GM23338 (cell line): ENCODE results near the gene GPR37L1. TPM values are rescaled to one million over a fixed set of nuclear protein-coding genes. Genes with fewer than 3 reads are reported as not detected.
"Not testable (repeated sequence)": the region's sequence is repeated elsewhere in the genome, so short reads cannot be mapped to it uniquely, and the experiment has no call there.

Source experiments
- ATAC-seq: fragments of 200-7000 bp; cut with Tn5 transposase; 3 replicates; pipeline ENCODE4 v1.9.1; 2020
- DNase-seq: peaks from one replicate; pipeline ENCODE4 v3.0.0-alpha.2; 2015; ENCODE audit warnings: low spot score
- H2AFZ ChIP-seq: fragments of 200-600 bp; sonication (generic); 2 replicates; pipeline ENCODE4 v1.8.0; 2016; ENCODE audit warnings: antibody characterized with exemption, mild to moderate bottlenecking, moderate library complexity
- H3F3A ChIP-seq: fragments of 200-600 bp; sonication (generic); replicated peaks from 2 replicates; pipeline ENCODE4 v1.8.0; 2017; ENCODE audit warnings: antibody characterized with exemption, mixed run types, low read depth
- H3K27ac ChIP-seq: fragments of 200-600 bp; sonication (generic); 2 replicates; pipeline ENCODE4 v1.6.1; 2016; ENCODE audit warnings: low read depth
- H3K27me3 ChIP-seq: fragments of 200-600 bp; sonication (generic); 2 replicates; pipeline ENCODE4 v1.8.0; 2016; ENCODE audit warnings: mild to moderate bottlenecking, mixed run types, moderate library complexity; ENCODE audit not compliant: insufficient read depth
- H3K36me3 ChIP-seq: fragments of 200-600 bp; sonication (generic); 2 replicates; pipeline ENCODE4 v1.8.0; 2016; ENCODE audit warnings: mild to moderate bottlenecking; ENCODE audit not compliant: insufficient read depth
- H3K4me1 ChIP-seq: fragments of 200-600 bp; sonication (generic); 2 replicates; pipeline ENCODE4 v1.8.0; 2016; ENCODE audit warnings: mild to moderate bottlenecking, moderate library complexity; ENCODE audit not compliant: insufficient read depth
- H3K4me2 ChIP-seq: fragments of 200-600 bp; sonication (generic); 2 replicates; pipeline ENCODE4 v1.7.1; 2017; ENCODE audit warnings: mixed run types
- H3K4me3 ChIP-seq: fragments of 200-600 bp; sonication (generic); 2 replicates; pipeline ENCODE4 v1.6.1; 2016; ENCODE audit warnings: mixed run types
- H3K79me2 ChIP-seq: fragments of 200-600 bp; sonication (generic); replicated peaks from 2 replicates; pipeline ENCODE4 v1.8.0; 2017; ENCODE audit warnings: mild to moderate bottlenecking; ENCODE audit not compliant: insufficient read depth
- H3K9me2 ChIP-seq: fragments of 200-600 bp; sonication (generic); 2 replicates; pipeline ENCODE4 v1.8.0; 2017; ENCODE audit not compliant: insufficient read depth
- H4K20me1 ChIP-seq: fragments of 200-600 bp; sonication (generic); replicated peaks from 2 replicates; pipeline ENCODE4 v1.8.0; 2017; ENCODE audit warnings: mild to moderate bottlenecking; ENCODE audit not compliant: insufficient read depth
- H3K27ac Mint-ChIP-seq: 2 replicates; pipeline ENCODE4 v1.8.0; 2020; ENCODE audit warnings: inconsistent platforms, mild to moderate bottlenecking, moderate library complexity, mixed read lengths
- H3K27me3 Mint-ChIP-seq: 3 replicates; pipeline ENCODE4 v1.8.0; 2022; ENCODE audit warnings: low read depth, mild to moderate bottlenecking, moderate library complexity, mixed read lengths, inconsistent platforms; ENCODE audit not compliant: insufficient read depth, poor library complexity
- H3K36me3 Mint-ChIP-seq: 3 replicates; pipeline ENCODE4 v1.8.0; 2021; ENCODE audit warnings: low read depth, mild to moderate bottlenecking, inconsistent platforms, moderate library complexity, mixed read lengths
- H3K4me1 Mint-ChIP-seq: 3 replicates; pipeline ENCODE4 v1.8.0; 2020; ENCODE audit warnings: mild to moderate bottlenecking, inconsistent platforms, mixed read lengths
- H3K4me3 Mint-ChIP-seq: 3 replicates; pipeline ENCODE4 v1.8.0; 2021; ENCODE audit warnings: moderate library complexity, mild to moderate bottlenecking, inconsistent platforms, mixed read lengths
- H3K9me3 Mint-ChIP-seq: 3 replicates; pipeline ENCODE4 v1.8.0; 2020; ENCODE audit warnings: moderate library complexity, mild to moderate bottlenecking, inconsistent platforms, mixed read lengths
- CREB1 ChIP-seq: fragments of 250-450 bp; sonication (Bioruptor Pico); IDR thresholded peaks from 2 replicates; pipeline ENCODE4 v1.5.0; 2020; ENCODE audit warnings: low read depth, mild to moderate bottlenecking, moderate library complexity
- CTCF ChIP-seq, 2 experiments: fragments of 200-600 bp in 1 of 2; sonication (generic) in 1 of 2; conservative IDR thresholded peaks; 2 replicates each; pipeline versions ENCODE4 v1.5.1 to v1.6.1; 2016 to 2017; ENCODE audit warnings: antibody characterized with exemption in 2 of 2, low read depth in 2 of 2, mild to moderate bottlenecking in 2 of 2, moderate library complexity in 1 of 2
- ETS1 ChIP-seq: IDR thresholded peaks from 2 replicates; pipeline ENCODE4 v1.6.1; 2016; ENCODE audit warnings: antibody characterized with exemption
- EZH2 ChIP-seq: fragments of 200-600 bp; sonication (generic); IDR thresholded peaks from one replicate; pipeline ENCODE4 v1.8.0; 2017; ENCODE audit warnings: antibody characterized with exemption, mild to moderate bottlenecking, low read depth; ENCODE audit not compliant: unreplicated experiment
- JUNB ChIP-seq: IDR thresholded peaks from one replicate; pipeline ENCODE4 v1.6.1; 2016; ENCODE audit warnings: antibody characterized with exemption; ENCODE audit not compliant: unreplicated experiment
- NANOG ChIP-seq: IDR thresholded peaks from 2 replicates; pipeline ENCODE4 v1.6.1; 2016; ENCODE audit warnings: antibody characterized with exemption, borderline replicate concordance
- POLR2AphosphoS5 ChIP-seq: IDR thresholded peaks from 2 replicates; pipeline ENCODE4 v1.6.1; 2016; ENCODE audit warnings: antibody characterized with exemption, low read depth
- STAT1 ChIP-seq: IDR thresholded peaks from one replicate; pipeline ENCODE4 v1.6.1; 2016; ENCODE audit warnings: antibody characterized with exemption; ENCODE audit not compliant: unreplicated experiment
- ZNF114 ChIP-seq: fragments of 250-450 bp; sonication (Bioruptor Pico); IDR thresholded peaks from 2 replicates; pipeline ENCODE4 v1.5.0; 2020; ENCODE audit warnings: mild to moderate bottlenecking, moderate library complexity
- ZNF331 ChIP-seq: fragments of 250-450 bp; sonication (Bioruptor Pico); IDR thresholded peaks from 2 replicates; pipeline ENCODE4 v1.5.0; 2020; ENCODE audit warnings: low read depth, mild to moderate bottlenecking, moderate library complexity
- polyA plus RNA-seq: library from polyadenylated mRNA; unstranded; fragments of >200 nt; fragmentation: Nextera tagmentation; extraction: Ambion mirVana; gene quantifications from 2 replicates; pipeline ENCODE4 v1.2.1, GENCODE V29; 2016
- total RNA-seq: library from RNA; depleted of rRNA; stranded (reverse); fragments of >200 nt; shearing (Covaris generic); gene quantifications from 2 replicates; pipeline ENCODE4 v1.2.3, GENCODE V29; 2014
- TF ChIP-seq, protein P1 (sequence below): IDR thresholded peaks from one replicate; pipeline ENCODE4 v1.6.1; 2018; ENCODE audit warnings: antibody characterized with exemption; ENCODE audit not compliant: unreplicated experiment

The GPR37L1 gene
- total and polyA plus RNA-seq, 2 experiments from 2014 or later = 0.08 to 0.21 TPM

- H3K27me3 ChIP-seq, H3K4me3 Mint-ChIP-seq, H3K4me1 ChIP-seq, H3F3A ChIP-seq, H3K4me1 Mint-ChIP-seq, H3K4me2 ChIP-seq, H3K9me2 ChIP-seq, H3K9me3 Mint-ChIP-seq, H2AFZ ChIP-seq, H3K79me2 ChIP-seq, H3K4me3 ChIP-seq, H3K36me3 ChIP-seq, H3K36me3 Mint-ChIP-seq, H3K27ac Mint-ChIP-seq, H4K20me1 ChIP-seq, ATAC-seq, DNase-seq, H3K27ac ChIP-seq: not testable (repeated sequence)
- H3K27me3 Mint-ChIP-seq = peaks cover 21% of the 10 kb centered on the region
Observed at GRCh38 chr1:202180751-202181139, 58.0 kb downstream of the GPR37L1 start.

DNA sequence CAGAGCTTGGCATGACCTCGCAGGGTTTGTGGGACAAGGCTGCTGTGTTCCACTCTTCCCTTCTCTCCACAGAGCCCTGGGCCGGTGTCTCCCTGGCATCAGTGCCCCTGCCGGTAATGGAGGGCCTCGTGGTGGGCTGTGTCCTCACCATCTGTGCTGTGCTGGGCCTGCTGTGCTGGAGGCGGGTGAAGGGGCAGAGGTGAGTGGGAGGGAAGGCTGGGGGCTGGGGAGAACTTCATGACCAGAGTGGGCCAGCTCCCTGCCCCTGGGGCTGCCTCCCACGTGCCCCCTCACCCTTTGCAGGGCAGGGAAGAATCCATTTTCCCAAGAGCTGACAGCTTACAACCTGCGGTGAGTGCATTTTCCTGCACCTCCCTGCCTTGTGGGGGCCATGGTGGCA, 58.9 kb downstream of the GPR37L1 start:
- ATAC-seq (no peak), DNase-seq (no peak)
- no peak overlapping the region for H3K27ac ChIP-seq
- no peaks in the 10 kb centered on the region for H3F3A ChIP-seq
- H3K36me3 ChIP-seq = no peaks in the 10 kb centered on the region
- Mint-ChIP-seq H3K36me3 (no peaks in the 10 kb centered on the region), H3K4me3 (no peak overlapping the region), H3K9me3 (no peaks in the 10 kb centered on the region), H3K27ac (no peak overlapping the region), H3K27me3 (peaks cover 21% of the 10 kb centered on the region), H3K4me1 (peaks cover 9% of the 10 kb centered on the region)
- no peaks in the 10 kb centered on the region for H3K79me2 ChIP-seq
- no peaks in the 10 kb centered on the region for H3K9me2 ChIP-seq
- H3K27me3 ChIP-seq = no peaks in the 10 kb centered on the region
- H2AFZ ChIP-seq = no peak overlapping the region
- no peaks in the 10 kb centered on the region for H4K20me1 ChIP-seq
- no peak overlapping the region for H3K4me3 ChIP-seq
- no peak overlapping the region for H3K4me2 ChIP-seq
- H3K4me1 ChIP-seq = no peaks in the 10 kb centered on the region
- TF ChIP-seq STAT1 (no peak), ETS1 (no peak), NANOG (no peak), JUNB (no peak), EZH2 (no peak), ZNF331 (no peak), CTCF (conservative IDR thresholded peaks at IDR 0.05; ENCODE audit: low read depth in 2 of 2) (no peak), POLR2AphosphoS5 (no peak), CREB1 (CRISPR knock-in tag) (no peak), ZNF114 (CRISPR knock-in tag) (no peak)
- TF ChIP-seq, protein P1, sequence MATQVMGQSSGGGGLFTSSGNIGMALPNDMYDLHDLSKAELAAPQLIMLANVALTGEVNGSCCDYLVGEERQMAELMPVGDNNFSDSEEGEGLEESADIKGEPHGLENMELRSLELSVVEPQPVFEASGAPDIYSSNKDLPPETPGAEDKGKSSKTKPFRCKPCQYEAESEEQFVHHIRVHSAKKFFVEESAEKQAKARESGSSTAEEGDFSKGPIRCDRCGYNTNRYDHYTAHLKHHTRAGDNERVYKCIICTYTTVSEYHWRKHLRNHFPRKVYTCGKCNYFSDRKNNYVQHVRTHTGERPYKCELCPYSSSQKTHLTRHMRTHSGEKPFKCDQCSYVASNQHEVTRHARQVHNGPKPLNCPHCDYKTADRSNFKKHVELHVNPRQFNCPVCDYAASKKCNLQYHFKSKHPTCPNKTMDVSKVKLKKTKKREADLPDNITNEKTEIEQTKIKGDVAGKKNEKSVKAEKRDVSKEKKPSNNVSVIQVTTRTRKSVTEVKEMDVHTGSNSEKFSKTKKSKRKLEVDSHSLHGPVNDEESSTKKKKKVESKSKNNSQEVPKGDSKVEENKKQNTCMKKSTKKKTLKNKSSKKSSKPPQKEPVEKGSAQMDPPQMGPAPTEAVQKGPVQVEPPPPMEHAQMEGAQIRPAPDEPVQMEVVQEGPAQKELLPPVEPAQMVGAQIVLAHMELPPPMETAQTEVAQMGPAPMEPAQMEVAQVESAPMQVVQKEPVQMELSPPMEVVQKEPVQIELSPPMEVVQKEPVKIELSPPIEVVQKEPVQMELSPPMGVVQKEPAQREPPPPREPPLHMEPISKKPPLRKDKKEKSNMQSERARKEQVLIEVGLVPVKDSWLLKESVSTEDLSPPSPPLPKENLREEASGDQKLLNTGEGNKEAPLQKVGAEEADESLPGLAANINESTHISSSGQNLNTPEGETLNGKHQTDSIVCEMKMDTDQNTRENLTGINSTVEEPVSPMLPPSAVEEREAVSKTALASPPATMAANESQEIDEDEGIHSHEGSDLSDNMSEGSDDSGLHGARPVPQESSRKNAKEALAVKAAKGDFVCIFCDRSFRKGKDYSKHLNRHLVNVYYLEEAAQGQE = no peak
